Central memory CD8-positive, alpha-beta T cell (primary cell): ENCODE data around the gene RNF144B.
"Not testable (repeated sequence)": the region's sequence is repeated elsewhere in the genome, so short reads cannot be mapped to it uniquely, and the experiment has no call there.

ENCODE experiments used
- ATAC-seq: fragments of 150-1000 bp; cut with Tn5 transposase; replicated peaks from 2 replicates; pipeline ENCODE4 v1.10.0; 2022; ENCODE audit warnings: mild to moderate bottlenecking, moderate FRiP score, moderate number of reproducible peaks; ENCODE audit not compliant: poor library complexity, severe bottlenecking; ENCODE audit errors: extremely low read depth
- DNase-seq, 2 donors: peaks; one replicate each; pipeline ENCODE4 v3.0.0; 2021; ENCODE audit warnings: low spot score in 2 of 2
- H3K27ac Mint-ChIP-seq: one replicate; pipeline ENCODE4 v1.8.0; 2022; ENCODE audit warnings: low read depth, mild to moderate bottlenecking, moderate library complexity, mixed read lengths
- H3K27me3 Mint-ChIP-seq: one replicate; pipeline ENCODE4 v1.8.0; 2022; ENCODE audit warnings: mixed read lengths
- H3K36me3 Mint-ChIP-seq: one replicate; pipeline ENCODE4 v1.8.0; 2022; ENCODE audit warnings: mild to moderate bottlenecking, moderate library complexity, mixed read lengths; ENCODE audit not compliant: insufficient read depth
- H3K4me1 Mint-ChIP-seq: one replicate; pipeline ENCODE4 v1.8.0; 2022; ENCODE audit warnings: mixed read lengths
- H3K4me3 Mint-ChIP-seq: one replicate; pipeline ENCODE4 v1.8.0; 2022; ENCODE audit warnings: mild to moderate bottlenecking, moderate library complexity, mixed read lengths
- H3K9me3 Mint-ChIP-seq: one replicate; pipeline ENCODE4 v1.8.0; 2022; ENCODE audit warnings: mixed read lengths

Gene RNF144B

GRCh38 chr6:18400831-18401446, 13.8 kb downstream of the RNF144B start:
- Mint-ChIP-seq H3K4me3 (no peak overlapping the region), H3K27ac (no peak overlapping the region), H3K27me3 (no peaks in the 10 kb centered on the region), H3K9me3 (no peaks in the 10 kb centered on the region), H3K36me3 (peaks cover 2% of the 10 kb centered on the region), H3K4me1 (no peaks in the 10 kb centered on the region)
- ATAC-seq (no peak), DNase-seq (no peak)

DNA sequence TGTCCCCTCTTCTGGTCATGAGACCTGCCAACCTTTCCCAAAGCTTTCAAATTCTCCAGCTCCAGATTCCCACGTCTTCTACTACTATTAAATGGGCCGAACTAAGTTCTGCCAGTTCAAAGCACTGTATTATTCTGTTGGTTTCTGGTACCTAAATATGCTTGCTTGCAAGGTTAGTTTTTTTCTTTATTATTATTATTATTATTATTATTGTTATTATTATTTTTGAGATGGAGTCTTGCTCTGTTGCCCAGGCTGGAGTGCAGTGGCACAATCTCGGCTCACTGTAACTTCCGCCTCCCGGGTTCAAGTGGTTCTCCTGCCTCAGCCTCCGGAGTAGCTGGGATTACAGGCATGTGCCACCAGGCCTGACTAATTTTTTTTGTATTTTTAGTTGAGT, 17.8 kb downstream of the RNF144B start:
- H3K9me3 Mint-ChIP-seq, H3K36me3 Mint-ChIP-seq, H3K4me3 Mint-ChIP-seq, H3K4me1 Mint-ChIP-seq, ATAC-seq, DNase-seq, H3K27me3 Mint-ChIP-seq, H3K27ac Mint-ChIP-seq: not testable (repeated sequence)

DNA sequence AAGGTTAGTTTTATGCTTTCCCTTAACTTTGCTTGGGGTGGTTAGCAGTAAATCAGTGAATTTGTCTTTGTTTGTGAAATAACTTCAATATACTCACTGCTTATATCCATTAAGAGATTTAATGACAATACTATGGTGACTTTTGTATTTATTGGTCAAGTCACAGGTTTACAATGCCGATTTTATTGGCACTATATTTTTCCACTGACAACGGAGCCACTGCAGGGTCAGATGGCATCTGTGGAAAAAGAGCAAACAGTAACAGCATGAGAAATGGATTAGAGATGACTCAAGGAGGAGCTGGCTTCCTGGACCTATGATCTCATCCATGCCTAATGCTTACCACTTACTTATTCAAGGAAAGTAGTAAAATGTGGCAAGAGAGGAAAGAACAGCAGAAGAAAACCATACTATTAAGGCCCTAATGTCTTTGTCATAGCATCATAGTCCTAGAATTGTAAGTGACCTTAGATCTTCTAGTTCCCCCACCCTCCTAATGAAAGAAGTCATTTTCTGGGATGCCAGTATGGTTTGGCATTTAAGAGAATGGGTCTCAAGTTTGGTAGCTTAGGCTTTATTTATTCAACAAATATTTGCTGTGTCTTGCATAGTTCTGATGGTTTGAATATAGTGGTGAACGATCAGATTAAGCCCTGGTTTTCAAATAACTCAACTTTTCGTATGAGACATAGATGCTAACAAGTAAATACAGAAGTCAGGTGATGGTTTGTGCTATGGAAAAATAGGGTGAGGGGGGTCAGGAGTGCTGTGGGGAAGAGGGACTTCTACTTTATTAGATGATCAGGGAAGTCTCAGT, 18.5 kb downstream of the RNF144B start:
- no peaks in the 10 kb centered on the region for H3K36me3 Mint-ChIP-seq
- no peaks in the 10 kb centered on the region for H3K9me3 Mint-ChIP-seq
- H3K4me3 Mint-ChIP-seq = no peak overlapping the region
- no peaks in the 10 kb centered on the region for H3K27me3 Mint-ChIP-seq
- ATAC-seq (no peak), DNase-seq (no peak)
- no peaks in the 10 kb centered on the region for H3K4me1 Mint-ChIP-seq
- no peak overlapping the region for H3K27ac Mint-ChIP-seq

DNA sequence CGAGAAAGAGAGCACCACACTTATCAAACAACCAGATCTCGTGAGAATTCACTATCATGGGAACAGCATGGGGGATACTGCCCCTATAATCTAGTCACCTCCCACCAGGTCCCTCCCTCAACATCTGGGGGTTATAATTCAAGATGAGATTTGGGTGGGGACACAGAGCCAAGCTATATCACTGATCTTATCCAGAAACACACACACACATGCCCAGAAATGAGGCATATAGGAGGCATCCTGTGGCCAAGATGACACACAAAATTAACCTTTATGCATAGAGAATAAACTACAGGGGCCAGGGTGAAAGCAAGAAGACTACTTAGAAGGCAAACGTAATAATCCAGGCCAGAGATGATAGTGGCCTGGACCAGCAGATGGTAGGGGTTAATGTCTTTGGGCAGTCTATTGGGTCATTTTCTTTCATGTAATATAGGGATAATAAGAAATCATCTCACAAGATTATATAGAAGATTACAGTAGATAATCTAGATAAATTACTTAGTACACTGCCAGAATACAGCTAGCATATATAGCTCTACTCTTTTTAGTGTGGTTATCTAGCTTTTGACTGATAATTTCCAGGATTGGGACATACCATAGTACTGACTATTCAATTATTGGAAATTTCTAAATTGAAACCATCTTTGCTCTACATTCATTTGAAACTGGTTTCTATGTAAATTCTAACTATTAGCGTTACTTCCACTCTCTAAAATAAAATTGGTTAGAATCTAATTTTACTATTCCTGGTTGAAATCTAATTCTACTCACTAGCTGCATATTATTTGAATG, 20.0 kb downstream of the RNF144B start:
- ATAC-seq (no peak), DNase-seq (no peak)
- Mint-ChIP-seq H3K27me3 (no peaks in the 10 kb centered on the region), H3K4me3 (no peak overlapping the region), H3K36me3 (no peaks in the 10 kb centered on the region), H3K9me3 (no peaks in the 10 kb centered on the region), H3K4me1 (no peaks in the 10 kb centered on the region), H3K27ac (no peak overlapping the region)

DNA sequence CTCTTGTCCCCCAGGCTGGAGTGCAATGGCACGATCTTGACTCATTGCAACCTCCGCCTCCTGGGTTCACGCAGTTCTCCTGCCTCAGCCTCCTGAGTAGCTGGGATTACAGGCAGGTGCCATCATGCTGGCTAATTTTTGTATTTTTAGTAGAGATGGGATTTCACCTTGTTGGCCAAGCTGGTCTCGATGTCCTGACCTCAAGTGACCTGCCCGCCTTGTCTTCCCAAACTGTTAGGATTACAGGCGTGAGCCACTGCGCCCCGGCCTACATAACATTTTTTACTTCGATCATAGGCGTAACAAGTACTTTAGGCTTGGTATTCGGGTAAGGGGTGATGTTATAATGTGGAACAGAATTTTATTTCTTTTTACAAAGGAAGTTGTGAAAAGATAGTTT, 22.5 kb downstream of the RNF144B start:
- ATAC-seq, H3K9me3 Mint-ChIP-seq, DNase-seq, H3K36me3 Mint-ChIP-seq, H3K4me3 Mint-ChIP-seq, H3K4me1 Mint-ChIP-seq, H3K27ac Mint-ChIP-seq, H3K27me3 Mint-ChIP-seq: not testable (repeated sequence)

- Mint-ChIP-seq H3K9me3 (peaks cover 2% of the 10 kb centered on the region), H3K4me3 (no peak overlapping the region), H3K4me1 (no peaks in the 10 kb centered on the region), H3K27me3 (no peaks in the 10 kb centered on the region), H3K27ac (no peak overlapping the region), H3K36me3 (peaks cover under 1% of the 10 kb centered on the region)
- ATAC-seq (no peak), DNase-seq (no peak)
Measured at GRCh38 chr6:18410412-18410811, 23.3 kb downstream of the RNF144B start.

DNA sequence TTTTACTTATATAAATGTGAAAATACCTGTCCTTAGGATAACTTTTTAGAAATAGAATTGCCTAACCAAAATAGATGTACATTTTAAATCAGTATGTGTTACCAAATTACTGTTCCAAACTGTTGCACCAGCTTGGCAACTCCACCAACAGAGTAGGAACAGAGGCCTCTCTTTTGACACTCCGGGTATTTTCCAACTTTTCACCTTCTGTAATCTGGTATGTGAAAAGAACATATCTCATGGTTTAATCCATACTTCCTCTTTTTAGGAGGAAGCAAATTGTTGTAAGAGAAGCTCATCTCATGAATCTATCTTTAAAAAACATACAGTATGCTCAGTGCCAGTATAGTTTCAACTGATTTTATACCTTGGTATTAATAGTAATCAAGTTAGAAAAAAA, 24.9 kb downstream of the RNF144B start:
- Mint-ChIP-seq H3K4me3 (no peak overlapping the region), H3K4me1 (no peaks in the 10 kb centered on the region), H3K27ac (no peak overlapping the region), H3K36me3 (peaks cover 2% of the 10 kb centered on the region), H3K9me3 (peaks cover 5% of the 10 kb centered on the region), H3K27me3 (no peaks in the 10 kb centered on the region)
- DNase-seq (no peak), ATAC-seq (no peak)

- peaks cover 2% of the 10 kb centered on the region for H3K36me3 Mint-ChIP-seq
- no peak for ATAC-seq
Measured at GRCh38 chr6:18412644-18413043, 25.5 kb downstream of the RNF144B start.

DNA sequence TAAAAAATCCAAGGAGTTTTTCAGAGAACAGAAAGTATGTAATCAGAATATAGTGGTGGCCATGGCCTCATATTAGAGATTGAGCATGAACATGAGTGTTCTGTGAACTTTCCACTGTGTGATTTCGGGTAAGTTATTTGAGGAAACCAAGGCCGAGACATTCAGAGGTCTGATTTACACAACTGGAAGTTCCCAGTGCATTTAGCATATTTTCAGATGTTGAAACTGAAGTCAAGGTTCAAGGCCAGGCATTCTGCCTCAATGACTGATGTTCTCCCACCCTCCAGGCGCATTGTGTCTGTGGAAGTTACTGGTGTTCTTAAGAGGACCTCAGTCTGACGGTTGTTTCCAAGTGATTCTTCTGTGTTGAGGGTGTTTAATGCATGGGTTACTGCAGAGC, 26.2 kb downstream of the RNF144B start:
- H3K27me3 Mint-ChIP-seq = no peaks in the 10 kb centered on the region

More at GRCh38 chr6:18412644-18413043, 25.5 kb downstream of the RNF144B start:
- Mint-ChIP-seq H3K4me3 (no peak overlapping the region), H3K9me3 (peaks cover 5% of the 10 kb centered on the region), H3K4me1 (no peaks in the 10 kb centered on the region), H3K27me3 (no peaks in the 10 kb centered on the region), H3K27ac (no peak overlapping the region)
- no peak for DNase-seq

DNA sequence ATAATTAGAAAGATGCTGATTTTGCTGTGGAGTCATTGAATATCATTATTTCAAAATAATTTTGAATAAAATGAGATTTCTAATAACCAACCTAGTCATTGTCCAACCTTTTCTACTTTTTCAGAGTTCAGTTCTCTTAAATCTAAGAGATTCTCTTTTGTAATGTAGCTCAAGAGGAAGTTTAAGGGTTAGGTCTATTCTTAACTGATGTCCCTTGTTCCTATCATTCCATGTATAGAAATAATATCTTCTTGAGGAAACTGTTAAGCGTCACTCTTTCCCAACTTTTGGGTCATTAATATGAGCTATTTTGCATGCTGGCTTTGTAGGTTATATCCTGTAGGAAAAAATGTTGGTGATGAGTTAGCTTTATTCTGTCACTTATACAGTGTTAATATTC, 27.0 kb downstream of the RNF144B start:
- H3K4me3 Mint-ChIP-seq = no peak overlapping the region
- DNase-seq = no peak
- ATAC-seq = no peak
- H3K27me3 Mint-ChIP-seq = no peaks in the 10 kb centered on the region
- no peaks in the 10 kb centered on the region for H3K4me1 Mint-ChIP-seq
- H3K27ac Mint-ChIP-seq = no peak overlapping the region
- H3K36me3 Mint-ChIP-seq = peaks cover 2% of the 10 kb centered on the region
- peaks cover 5% of the 10 kb centered on the region for H3K9me3 Mint-ChIP-seq

More for the DNA sequence above, 26.2 kb downstream of the RNF144B start:
- Mint-ChIP-seq H3K27ac (no peak overlapping the region), H3K9me3 (peaks cover 5% of the 10 kb centered on the region), H3K4me1 (no peaks in the 10 kb centered on the region), H3K4me3 (no peak overlapping the region), H3K36me3 (peaks cover 2% of the 10 kb centered on the region)
- ATAC-seq (no peak), DNase-seq (no peak)

DNA sequence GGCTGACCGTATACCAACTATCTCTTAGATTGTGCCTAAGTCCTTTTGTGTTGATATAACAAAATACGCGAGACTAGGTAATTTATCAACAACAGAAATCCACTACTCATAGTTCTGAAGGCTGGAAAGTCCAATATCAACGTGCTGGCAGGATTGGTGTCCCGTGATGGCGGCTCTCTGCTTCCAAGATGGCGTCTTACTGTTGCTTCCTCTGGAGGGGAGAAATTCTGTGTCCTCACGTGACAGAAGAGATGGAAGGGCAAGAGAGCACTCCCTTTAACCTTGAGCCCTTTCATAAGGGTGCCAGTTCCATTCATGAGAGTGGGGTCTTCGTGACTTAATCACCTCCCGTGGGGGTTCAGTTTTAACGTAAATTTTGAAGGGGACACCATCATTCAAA, 28.1 kb downstream of the RNF144B start:
- Mint-ChIP-seq H3K36me3 (peaks cover 2% of the 10 kb centered on the region), H3K4me1 (no peaks in the 10 kb centered on the region), H3K27me3 (no peaks in the 10 kb centered on the region), H3K4me3 (no peak overlapping the region), H3K27ac (no peak overlapping the region), H3K9me3 (peaks cover 5% of the 10 kb centered on the region)
- no peak for ATAC-seq
- DNase-seq = no peak

GRCh38 chr6:18415671-18416340, 28.7 kb downstream of the RNF144B start:
- peaks cover 2% of the 10 kb centered on the region for H3K36me3 Mint-ChIP-seq
- peaks cover 5% of the 10 kb centered on the region for H3K9me3 Mint-ChIP-seq
- H3K4me3 Mint-ChIP-seq = no peak overlapping the region
- ATAC-seq = no peak
- H3K27me3 Mint-ChIP-seq = no peaks in the 10 kb centered on the region
- no peaks in the 10 kb centered on the region for H3K4me1 Mint-ChIP-seq
- H3K27ac Mint-ChIP-seq = no peak overlapping the region
- DNase-seq = no peak
